Liver (tissue), 9 donors: Measurements from ENCODE around the gene GNB1. TPM values are rescaled to one million over a fixed set of nuclear protein-coding genes. Genes with fewer than 3 reads are reported as not detected.

Experiments
- DNase-seq: peaks from one replicate; pipeline ENCODE4 v3.0.0-alpha.2; 2017; ENCODE audit warnings: low spot score
- H3K27ac ChIP-seq, 2 donors: one replicate each; pipeline ENCODE4 v1.7.0; 2013; ENCODE audit warnings: inconsistent platforms in 2 of 2, low read length in 2 of 2, control low read depth in 1 of 2, low read depth in 1 of 2, mild to moderate bottlenecking in 1 of 2
- H3K27me3 ChIP-seq, 4 donors: one replicate each; pipeline versions ENCODE4 v1.6.1 to v1.7.0; 2013; ENCODE audit warnings: low read length in 3 of 4, inconsistent platforms in 1 of 4, mild to moderate bottlenecking in 1 of 4, moderate library complexity in 1 of 4; ENCODE audit not compliant: control insufficient read depth in 4 of 4, insufficient read depth in 4 of 4
- H3K36me3 ChIP-seq, 4 donors: one replicate each; pipeline versions ENCODE4 v1.6.1 to v1.7.0; 2013; ENCODE audit warnings: low read length in 3 of 4, mild to moderate bottlenecking in 3 of 4, low read depth in 1 of 4, moderate library complexity in 1 of 4; ENCODE audit not compliant: control insufficient read depth in 4 of 4, insufficient read depth in 3 of 4
- H3K4me1 ChIP-seq, 4 donors: one replicate each; pipeline versions ENCODE4 v1.6.1 to v1.7.0; 2013; ENCODE audit warnings: low read length in 3 of 4, mild to moderate bottlenecking in 3 of 4, moderate library complexity in 1 of 4; ENCODE audit not compliant: control insufficient read depth in 4 of 4, insufficient read depth in 4 of 4
- H3K4me3 ChIP-seq, 3 donors: one replicate each; pipeline versions ENCODE4 v1.6.1 to v1.7.0; 2013; ENCODE audit warnings: low read length in 3 of 3, control low read depth in 1 of 3, low read depth in 1 of 3, mild to moderate bottlenecking in 1 of 3
- H3K9ac ChIP-seq, 2 donors: one replicate each; pipeline ENCODE4 v1.7.0; 2013; ENCODE audit warnings: low read length in 2 of 2, mild to moderate bottlenecking in 2 of 2, moderate library complexity in 2 of 2, control low read depth in 1 of 2, low read depth in 1 of 2
- H3K9me3 ChIP-seq, 4 donors: one replicate each; pipeline versions ENCODE4 v1.6.1 to v1.7.0; 2013; ENCODE audit warnings: low read length in 3 of 4; ENCODE audit not compliant: control insufficient read depth in 4 of 4
- ATF3 ChIP-seq: IDR thresholded peaks from 2 replicates; pipeline ENCODE4 v1.6.1; 2016; ENCODE audit warnings: antibody characterized with exemption
- FOXA2 ChIP-seq: IDR thresholded peaks from 2 replicates; pipeline ENCODE4 v1.6.1; 2016; ENCODE audit warnings: antibody characterized with exemption
- GABPA ChIP-seq, 2 donors: IDR thresholded peaks in 1 of 2; conservative IDR thresholded peaks in 1 of 2; 2 replicates each; pipeline ENCODE4 v1.6.1; 2016; ENCODE audit warnings: antibody characterized with exemption in 2 of 2, mild to moderate bottlenecking in 1 of 2, moderate library complexity in 1 of 2
- HNF4G ChIP-seq: IDR thresholded peaks from 2 replicates; pipeline ENCODE4 v1.6.1; 2016; ENCODE audit warnings: antibody characterized with exemption
- JUND ChIP-seq, 2 donors: IDR thresholded peaks; 2 replicates each; pipeline ENCODE4 v1.6.1; 2016; ENCODE audit warnings: antibody characterized with exemption in 2 of 2
- NR2F2 ChIP-seq: IDR thresholded peaks from 2 replicates; pipeline ENCODE4 v1.6.1; 2016; ENCODE audit warnings: antibody characterized with exemption
- RAD21 ChIP-seq, 2 donors: IDR thresholded peaks; 2 replicates each; pipeline ENCODE4 v1.6.1; 2016; ENCODE audit warnings: antibody characterized with exemption in 2 of 2, mild to moderate bottlenecking in 2 of 2
- REST ChIP-seq: IDR thresholded peaks from 2 replicates; pipeline ENCODE4 v1.6.1; 2016; ENCODE audit warnings: antibody characterized with exemption, mild to moderate bottlenecking
- RXRA ChIP-seq, 2 donors: IDR thresholded peaks; 2 replicates each; pipeline ENCODE4 v1.6.1; 2017 to 2018; ENCODE audit warnings: antibody characterized with exemption in 2 of 2, mild to moderate bottlenecking in 1 of 2
- YY1 ChIP-seq: IDR thresholded peaks from 2 replicates; pipeline ENCODE4 v1.6.1; 2016; ENCODE audit warnings: antibody characterized with exemption, mild to moderate bottlenecking
- ZBTB33 ChIP-seq: IDR thresholded peaks from 2 replicates; pipeline ENCODE4 v1.6.1; 2016; ENCODE audit warnings: antibody characterized with exemption
- WGBS: extraction: QIAGEN DNeasy Blood & Tissue Kit; methylation state at CpG from one replicate; pipeline ENCODE4 v1.1.7; 2013; 5-methylcytosine and 5-hydroxymethylcytosine counted together
- polyA plus RNA-seq, 2 donors: library from polyadenylated mRNA; stranded (reverse) in 1 of 2; unstranded in 1 of 2; fragments of 200-250 nt in 1 of 2; fragments of >200 nt in 1 of 2; fragmentation: Nextera tagmentation in 1 of 2; extraction: Ambion mirVana in 1 of 2; gene quantifications; one replicate each; pipeline versions ENCODE4 v1.2.1 to v1.2.3, GENCODE V29; 2013 to 2015
- total RNA-seq, 2 donors: library from RNA; depleted of rRNA; stranded (reverse); fragments of >200 nt; gene quantifications; one replicate each; pipeline ENCODE4 v1.2.3, GENCODE V29; 2014
- donor health status: healthy.
- donor health status: healthy.
- donor health status: healthy.
- donor health status: healthy.
- donor health status: healthy.

Gene GNB1
- total and polyA plus RNA-seq, 4 donors = 22.3 to 68.5 (median 52.7) TPM

- Histone ChIP-seq H3K9ac (no peak overlapping the region), H3K36me3 (peaks cover 2 to 16% (median 6%) of the 10 kb centered on the region in 4 donors), H3K27me3 (no peaks in the 10 kb centered on the region), H3K4me3 (no peak overlapping the region), H3K4me1 (peaks cover 9 to 41% (median 23%) of the 10 kb centered on the region in 4 donors), H3K27ac (peak overlapping the region in 1 of 2 donors; percentile 73), H3K9me3 (no peaks in the 10 kb centered on the region)
- no peak for DNase-seq
- WGBS = 84% methylated on average over 7 of the region's 7 CpGs
- TF ChIP-seq ZBTB33 = no peak
- no peak for TF ChIP-seq JUND (IDR thresholded peaks at IDR 0.05)
- TF ChIP-seq RAD21 (IDR thresholded peaks at IDR 0.05) = no peak
- TF ChIP-seq REST = no peak
- no peak for TF ChIP-seq HNF4G
- TF ChIP-seq RXRA (IDR thresholded peaks at IDR 0.05) = no peak
- TF ChIP-seq FOXA2 = no peak
- no peak for TF ChIP-seq YY1
- no peak for TF ChIP-seq ATF3
- TF ChIP-seq GABPA (IDR thresholded peaks at IDR 0.05 in 1 of 2, conservative IDR thresholded peaks at IDR 0.05 in 1 of 2) = no peak
Measured at GRCh38 chr1:1781526-1781903, 109.4 kb downstream of the GNB1 start.

GRCh38 chr1:1780598-1781525, 110.0 kb downstream of the GNB1 start:
- TF ChIP-seq HNF4G (no peak), NR2F2 (peak; percentile 19)
- Histone ChIP-seq H3K27me3 (no peaks in the 10 kb centered on the region), H3K36me3 (peaks cover 0 to 9% (median 1%) of the 10 kb centered on the region in 4 donors), H3K4me1 (peaks cover 9 to 47% (median 28%) of the 10 kb centered on the region in 4 donors), H3K4me3 (no peak overlapping the region), H3K9ac (no peak overlapping the region), H3K9me3 (no peaks in the 10 kb centered on the region), H3K27ac (peak overlapping the region; percentile 73 to 85)
- 91% methylated on average over 7 of the region's 7 CpGs for WGBS
- DNase-seq = no peak
